ENCODE measurements around the gene HCFC1R1. TPM values are rescaled to one million over a fixed set of nuclear protein-coding genes. Genes with fewer than 3 reads are reported as not detected.

HCFC1R1 gene
- total RNA-seq (17.9 and 19.1 TPM in 2 replicates), polyA plus RNA-seq (15.3 and 24.8 TPM in 2 replicates), polyA minus RNA-seq (9.5 and 11.5 TPM in 2 replicates)
- total RNA-seq (2013) = 12.8 TPM

- no peaks in the 10 kb centered on the region for H3K9me3 ChIP-seq (ENCODE audit: control extremely low read depth in 1 of 3, control insufficient read depth in 2 of 3, insufficient read depth in 1 of 3, low read length in 2 of 3)
- H3K4me3 ChIP-seq (ENCODE audit: control extremely low read depth in 1 of 5, extremely low read depth in 1 of 5, insufficient read depth in 1 of 5, low read depth in 2 of 5, low read length in 4 of 5) = peak within 1 kb of the TSS; percentile 43 to 79 (median 71)
- Mint-ChIP-seq H3K27me3 (peaks cover 1% of the 10 kb centered on the region), H3K9me3 (ENCODE audit: insufficient read depth) (no peaks in the 10 kb centered on the region), H3K4me1 (peaks cover 47% of the 10 kb centered on the region), H3K27ac (peak within 1 kb of the TSS; percentile 99), H3K4me3 (peak within 1 kb of the TSS; percentile 97)
- H3K4me2 ChIP-seq (replicated peaks; ENCODE audit: low read depth, low read length, poor library complexity, severe bottlenecking) = peak within 1 kb of the TSS; percentile 90
- H3K4me1 ChIP-seq (ENCODE audit: control insufficient read depth in 2 of 2, insufficient read depth in 2 of 2, low read length in 2 of 2) = peaks cover 44 to 60% of the 10 kb centered on the region in 2 donors
- ATAC-seq (ENCODE audit: low read depth) (peak; percentile 76), DNase-seq (peak; percentile 99)
- H3K9ac ChIP-seq (ENCODE audit: low read length) = peak within 1 kb of the TSS; percentile 90
- peak within 1 kb of the TSS; percentile 90 for H2AFZ ChIP-seq (ENCODE audit: insufficient read depth, low read depth, low read length, poor library complexity, severe bottlenecking)
- intact Hi-C loops (cut with micrococcal nuclease) = loop anchor here (1.0 to 10.0 kb wide), 9 partner anchors 20 to 1719 kb away; partner anchors contain the start of genes PAQR4, SRRM2, UBE2I and ZNF174
- peaks cover 33% of the 10 kb centered on the region for H4K20me1 ChIP-seq (ENCODE audit: control insufficient read depth, insufficient read depth, low read length, poor library complexity, severe bottlenecking)
- H3K27ac ChIP-seq (ENCODE audit: low read length in 2 of 2) = peak within 1 kb of the TSS; percentile 83 to 94
- whole genome bisulfite sequencing (ENCODE audit: insufficient coverage) = under 1% methylated on average over 69 of the region's 69 CpGs
- CTCF ChIA-PET = interaction anchor here (0.9 to 6.9 kb wide), 7 partner anchors 9 to 127 kb away, joined by 3 to 61 read pairs (median 7); no protein-coding TSS in a partner anchor
- H3K36me3 ChIP-seq (replicated peaks in 1 of 2; ENCODE audit: control extremely low read depth in 1 of 2, control insufficient read depth in 1 of 2, extremely low read depth in 1 of 2, insufficient read depth in 2 of 2, low read length in 1 of 2) = peaks cover 0 to 18% of the 10 kb centered on the region in 2 experiments
- H3K79me2 ChIP-seq (ENCODE audit: control insufficient read depth, insufficient read depth, low read length) = peaks cover 15% of the 10 kb centered on the region
- peaks cover 0 to 5% (median 2%) of the 10 kb centered on the region in 4 experiments for H3K27me3 ChIP-seq (replicated peaks in 1 of 4; ENCODE audit: control extremely low read depth in 1 of 4, control insufficient read depth in 3 of 4, insufficient read depth in 4 of 4, low read length in 3 of 4)
- POLR2A ChIA-PET = interaction anchor here (0.6 to 2.1 kb wide), 3 partner anchors 20 to 202 kb away, joined by 3 to 9 read pairs (median 3); no protein-coding TSS in a partner anchor
- TF ChIP-seq CTCF (IDR thresholded peaks at IDR 0.05) (no peak), EZH2 (IDR thresholded peaks at IDR 0.05; ENCODE audit: borderline replicate concordance, insufficient read depth, low read depth, low read length, poor library complexity, severe bottlenecking) (no peak)
Observed at GRCh38 chr16:3023669-3024478, at the start of gene HCFC1R1, which contains the start of gene THOC6. HCFC1R1 (minus strand) TSS chr16:3023942; CDS start chr16:3023941, 1 bp downstream. THOC6 (plus strand) TSS chr16:3024035; CDS start chr16:3024327, 292 bp downstream.
